HG03520 (cell line): ENCODE data around the gene P2RY11.

Source experiments
- ATAC-seq: cut with Tn5 transposase; IDR thresholded peaks from one replicate; pipeline ENCODE4 v1.9.1; 2021; ENCODE audit warnings: mild to moderate bottlenecking, moderate library complexity; ENCODE audit not compliant: unreplicated experiment

Gene P2RY11, protein sequence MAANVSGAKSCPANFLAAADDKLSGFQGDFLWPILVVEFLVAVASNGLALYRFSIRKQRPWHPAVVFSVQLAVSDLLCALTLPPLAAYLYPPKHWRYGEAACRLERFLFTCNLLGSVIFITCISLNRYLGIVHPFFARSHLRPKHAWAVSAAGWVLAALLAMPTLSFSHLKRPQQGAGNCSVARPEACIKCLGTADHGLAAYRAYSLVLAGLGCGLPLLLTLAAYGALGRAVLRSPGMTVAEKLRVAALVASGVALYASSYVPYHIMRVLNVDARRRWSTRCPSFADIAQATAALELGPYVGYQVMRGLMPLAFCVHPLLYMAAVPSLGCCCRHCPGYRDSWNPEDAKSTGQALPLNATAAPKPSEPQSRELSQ

DNA sequence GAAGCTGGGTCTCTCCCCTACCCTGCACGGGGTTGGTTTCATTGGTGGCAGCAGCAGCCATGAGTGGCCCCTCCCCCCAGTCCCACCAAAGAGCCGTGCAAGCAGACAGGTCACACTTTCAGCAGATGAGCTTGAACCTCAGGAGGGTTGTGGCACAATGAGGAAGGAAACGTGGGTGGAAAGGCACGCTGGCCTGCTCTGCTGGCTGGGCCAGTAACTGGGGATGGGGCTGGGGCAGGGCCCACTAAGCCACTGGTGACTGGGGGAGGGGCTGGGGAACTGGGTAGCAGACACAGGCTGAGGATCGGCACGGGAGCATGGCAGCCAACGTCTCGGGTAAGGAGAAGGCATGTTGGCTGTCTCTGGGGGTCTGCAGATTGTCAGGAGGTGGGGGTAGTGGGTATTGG lies at the start of gene P2RY11:
Gene P2RY11, plus strand, starts transcription at position 289 of the 407 bp plus-strand sequence. Its CDS starts 29 bp downstream, at position 318.
- ATAC-seq, result no peak

DNA sequence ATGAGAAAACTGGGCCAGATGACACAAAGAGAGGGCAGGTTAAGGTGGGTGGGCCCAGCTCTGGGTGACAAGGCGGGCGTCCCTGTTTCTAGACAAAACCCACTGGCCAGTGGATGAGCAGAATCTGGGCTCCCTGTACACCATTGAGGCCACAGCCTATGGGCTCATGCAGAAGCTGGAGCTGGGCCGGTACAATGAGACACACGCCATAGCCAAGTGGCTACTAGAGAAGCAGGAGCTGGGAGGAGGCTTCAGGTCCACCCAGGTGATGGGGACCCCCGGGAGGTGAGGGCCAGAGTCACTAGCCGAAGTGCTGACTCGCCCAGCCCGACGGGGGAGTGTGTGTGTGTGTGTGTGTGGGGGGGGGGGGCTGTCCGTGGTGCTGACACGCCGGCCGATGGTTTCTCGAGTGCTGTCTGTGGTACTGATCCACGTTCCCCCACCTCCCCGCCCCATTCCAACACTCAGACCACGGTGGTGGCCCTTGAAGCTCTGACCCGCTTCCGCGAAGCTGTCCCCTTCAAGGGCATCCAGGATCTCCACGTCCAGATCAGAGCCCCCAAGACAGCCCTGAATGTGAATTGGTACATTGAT lies 49.7 kb upstream of the P2RY11 start:
- ATAC-seq, result no peak

DNA sequence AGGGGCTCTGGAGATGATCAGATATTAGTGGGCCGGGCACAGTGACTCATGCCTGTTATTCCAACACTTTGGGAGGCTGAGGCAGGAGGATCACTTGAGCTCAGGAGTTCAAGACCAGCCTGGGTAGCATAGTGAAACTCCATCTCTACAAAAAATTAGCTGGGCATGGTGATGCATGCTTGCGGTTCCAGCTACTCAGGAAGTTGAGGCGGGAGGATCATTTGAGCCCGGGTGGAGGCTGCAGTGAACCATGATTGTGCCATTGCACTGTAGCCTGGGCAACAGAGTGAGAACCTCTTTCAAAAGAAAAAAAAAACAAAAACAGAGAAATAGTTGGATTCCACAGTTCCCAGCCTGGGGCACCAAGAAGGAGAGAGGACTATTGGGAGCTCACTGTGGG lies 43.3 kb upstream of the P2RY11 start:
- no peak for ATAC-seq

DNA sequence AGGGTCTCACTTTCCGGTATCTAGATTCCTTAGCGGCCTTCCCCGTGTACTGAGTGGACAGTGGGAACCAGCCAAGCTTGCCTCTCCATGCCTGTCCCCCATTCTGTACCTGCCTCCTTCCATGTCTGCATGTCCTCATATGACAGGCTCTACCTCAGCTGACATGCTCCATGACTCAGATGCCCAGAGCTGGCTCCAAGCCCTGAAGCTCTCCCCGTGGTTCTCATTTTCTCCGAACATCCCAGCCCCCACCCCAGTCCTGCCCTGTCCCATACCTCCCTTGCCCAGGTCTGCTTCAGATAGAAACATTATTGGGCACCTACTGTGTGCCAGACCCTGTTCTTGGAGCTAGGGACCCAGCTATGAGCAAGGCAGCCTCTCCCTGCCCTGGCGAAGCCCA lies 42.4 kb upstream of the P2RY11 start:
- no peak for ATAC-seq

DNA sequence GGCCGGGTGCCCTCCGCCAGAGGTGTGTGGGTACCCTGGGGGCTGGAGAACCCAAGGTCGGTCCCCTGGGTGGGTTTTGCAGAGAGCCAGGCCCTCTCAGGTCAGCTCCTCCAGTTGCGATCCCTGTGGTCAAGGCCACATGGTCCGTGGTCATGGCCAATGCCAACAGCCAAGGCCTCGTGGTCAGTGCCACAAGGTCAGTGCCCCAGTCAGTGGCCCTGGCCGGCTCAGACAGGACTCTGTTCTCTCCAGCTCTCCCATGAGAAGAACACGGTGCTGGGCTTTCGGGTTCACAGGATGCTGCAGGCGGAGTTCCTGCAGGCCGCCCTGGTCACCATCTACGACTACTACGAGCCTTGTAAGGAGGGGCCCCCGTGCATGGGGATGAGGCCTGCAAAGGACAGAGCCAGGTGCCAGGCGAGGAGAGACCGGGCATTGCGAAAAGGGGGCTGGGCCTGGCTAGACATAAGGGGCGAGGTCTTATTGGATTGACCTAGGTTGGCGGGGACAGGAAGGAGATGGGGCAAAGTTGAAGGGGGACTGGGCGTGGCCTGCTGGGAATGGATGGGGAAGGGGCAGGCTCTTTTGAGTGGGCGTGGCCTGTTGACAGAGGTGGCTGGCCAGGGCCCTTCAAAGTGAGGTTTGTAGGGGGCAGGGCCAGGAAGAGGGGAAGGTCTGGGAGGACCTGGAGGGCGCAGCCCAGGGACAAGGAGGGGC lies 40.6 kb upstream of the P2RY11 start:
- ATAC-seq, result no peak

DNA sequence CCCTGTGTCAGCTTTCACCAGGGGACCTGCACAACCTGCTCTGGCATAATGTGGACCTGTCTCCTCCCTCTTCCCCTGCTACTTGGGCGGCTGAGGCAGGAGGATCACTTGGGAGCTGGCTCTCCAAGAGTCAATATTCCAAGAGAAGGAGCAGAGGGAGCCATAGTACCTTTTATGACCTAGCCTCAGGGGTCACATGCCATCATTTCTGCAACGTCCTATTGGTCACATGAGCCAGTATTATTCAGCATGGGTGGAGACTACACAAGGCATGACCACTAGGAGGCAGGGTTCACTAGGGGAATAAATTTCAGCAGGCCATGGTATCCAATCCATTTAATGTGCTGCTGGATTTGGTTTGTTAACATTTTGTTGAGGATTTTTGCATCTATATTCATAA lies 37.3 kb upstream of the P2RY11 start:
- no peak for ATAC-seq

DNA sequence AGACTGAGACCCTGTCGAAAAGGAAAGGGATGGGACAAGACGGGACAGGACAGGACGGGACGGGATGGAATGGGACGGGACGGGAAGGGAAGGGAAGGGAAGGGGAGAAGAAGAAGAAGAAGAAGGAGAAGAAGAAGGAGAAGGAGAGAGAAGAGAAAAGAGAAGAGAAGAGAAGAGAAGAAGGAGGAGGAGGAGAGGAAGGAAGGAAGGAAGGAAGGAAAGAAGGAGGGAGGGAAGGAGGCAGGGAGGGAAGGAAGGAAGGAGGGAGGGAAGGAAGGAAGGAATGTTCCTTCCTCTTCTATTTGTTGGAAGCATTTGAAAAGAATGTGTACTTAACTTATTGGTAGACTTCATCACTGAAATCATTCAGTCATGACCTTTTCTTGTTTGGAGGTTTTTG lies 35.0 kb upstream of the P2RY11 start:
- no peak for ATAC-seq

DNA sequence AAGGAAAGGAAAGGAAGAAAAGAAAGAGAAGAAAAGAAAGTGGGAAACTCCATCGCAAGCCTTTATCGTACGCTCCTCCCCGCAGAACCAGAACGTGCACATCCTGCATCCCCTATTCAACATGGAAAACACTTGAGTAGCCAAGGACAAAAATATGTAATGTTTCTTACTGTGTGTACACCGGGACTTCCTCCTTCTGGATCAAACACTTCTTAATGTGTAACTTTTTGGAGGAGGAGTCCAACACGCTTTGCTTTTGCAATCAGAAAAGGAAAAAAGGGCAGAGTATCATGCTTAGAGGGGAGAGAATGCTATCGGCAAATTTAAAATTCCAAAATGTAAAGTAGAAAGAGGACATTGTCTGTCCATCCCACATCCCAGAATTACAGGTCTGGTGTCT lies 33.2 kb upstream of the P2RY11 start:
- ATAC-seq, result no peak

DNA sequence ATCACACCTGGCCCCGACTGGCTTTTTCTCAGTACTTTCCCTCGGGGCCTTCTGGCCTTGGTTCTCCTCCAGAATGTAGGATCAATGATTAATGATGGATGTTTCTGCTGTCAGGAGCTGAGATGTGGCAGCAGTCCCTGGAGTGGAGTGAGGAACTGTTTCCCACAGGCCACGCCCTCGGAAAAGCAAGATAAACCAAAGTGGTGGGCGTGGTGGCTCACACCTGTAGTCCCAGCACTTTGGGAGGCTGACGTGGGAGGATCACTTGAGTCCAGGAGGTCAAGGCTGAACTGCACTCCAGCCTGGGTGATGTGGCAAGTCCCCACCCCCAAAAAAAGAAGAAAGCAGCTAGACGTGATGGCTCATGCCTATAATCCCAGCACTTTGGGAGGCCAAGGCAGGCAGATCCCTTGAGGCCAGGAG lies 32.5 kb upstream of the P2RY11 start:
- ATAC-seq, result no peak

DNA sequence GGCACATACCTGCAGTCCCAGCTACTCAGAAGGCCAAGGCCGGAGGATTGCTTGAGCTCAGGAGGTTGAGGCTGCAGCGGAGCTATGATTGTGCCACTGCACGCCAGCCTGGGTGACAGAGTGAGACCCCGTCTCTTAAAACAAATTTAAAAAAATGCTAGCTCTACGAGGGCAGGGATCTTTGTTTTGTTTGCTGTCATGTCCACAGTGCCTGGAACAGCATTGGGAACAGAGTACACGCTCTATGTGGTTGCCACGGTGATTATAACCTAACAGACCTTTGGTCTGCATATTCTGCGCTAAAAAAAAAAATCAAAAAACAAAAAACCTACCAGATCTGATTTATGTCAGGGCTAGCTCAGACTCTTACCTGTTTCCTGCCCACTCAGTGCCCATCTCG lies 27.6 kb upstream of the P2RY11 start:
- ATAC-seq, result no peak

DNA sequence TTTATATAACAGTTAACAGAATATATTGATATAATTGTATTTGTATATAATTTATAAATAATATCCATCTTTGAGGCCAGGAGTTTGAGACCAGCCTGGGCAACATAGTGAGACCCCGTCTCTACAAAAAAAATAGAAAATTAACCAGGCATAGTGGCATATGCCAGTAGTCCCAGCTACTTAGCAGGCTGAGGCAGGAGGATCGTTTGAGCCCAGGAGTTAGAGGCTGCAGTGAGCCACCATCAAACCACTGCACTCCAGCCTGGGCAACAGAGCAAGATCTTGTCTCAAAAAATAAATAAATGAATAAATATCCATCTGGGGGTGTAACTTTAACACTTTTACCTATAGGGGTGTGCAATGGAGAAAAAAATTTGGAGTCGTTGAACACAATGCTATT lies 26.7 kb upstream of the P2RY11 start:
- no peak for ATAC-seq

DNA sequence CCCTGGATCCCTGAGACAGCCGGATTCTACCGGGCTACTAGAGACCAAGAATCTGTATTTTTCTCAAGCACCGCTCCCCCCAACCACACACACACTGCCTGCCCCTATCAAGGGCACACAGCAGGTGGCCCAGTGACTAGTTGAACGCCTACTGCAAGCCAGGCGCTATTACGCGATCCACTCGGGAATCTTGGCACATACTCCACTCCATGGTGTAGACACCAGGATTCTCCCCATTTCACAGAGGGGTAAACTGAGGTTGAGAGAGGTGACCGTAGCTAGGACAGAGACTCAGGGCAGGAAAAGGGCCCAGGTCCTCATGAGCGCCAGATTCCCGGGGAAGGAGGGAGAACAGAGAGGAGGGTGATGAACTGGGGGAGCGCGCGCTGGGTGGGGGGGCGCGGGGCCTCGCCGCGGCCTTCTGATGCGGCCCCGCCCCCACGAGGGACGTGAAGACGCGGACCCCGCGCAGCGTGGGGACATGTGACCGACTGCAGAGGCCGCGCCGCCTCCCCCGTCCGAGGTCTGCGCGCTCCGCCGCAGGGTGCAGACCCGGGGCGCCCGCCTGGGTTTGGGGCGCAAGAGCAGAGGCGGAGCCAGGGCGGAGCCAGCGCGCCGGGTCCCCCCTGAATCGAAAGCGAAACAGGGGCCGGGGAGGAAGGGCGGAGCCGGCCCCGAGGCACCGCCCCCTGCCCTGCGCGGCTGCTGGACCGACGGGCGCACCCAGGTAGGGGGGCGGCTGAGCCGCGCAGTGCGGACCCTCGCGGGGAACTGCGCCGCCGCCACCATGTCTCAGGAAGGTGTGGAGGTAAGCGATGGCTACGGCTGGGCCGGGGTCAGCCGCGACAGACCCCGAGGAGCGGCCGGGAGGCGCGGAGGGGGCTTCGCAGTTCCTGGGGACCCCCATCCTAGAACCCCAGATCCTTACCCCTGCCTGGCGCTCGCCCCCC lies 25.6 kb upstream of the P2RY11 start, which contains the start of gene SHFL:
Gene SHFL, plus strand, starts transcription at position 677 of the 950 bp plus-strand sequence. Its CDS starts 111 bp downstream, at position 788.
- ATAC-seq, result peak; percentile 76

DNA sequence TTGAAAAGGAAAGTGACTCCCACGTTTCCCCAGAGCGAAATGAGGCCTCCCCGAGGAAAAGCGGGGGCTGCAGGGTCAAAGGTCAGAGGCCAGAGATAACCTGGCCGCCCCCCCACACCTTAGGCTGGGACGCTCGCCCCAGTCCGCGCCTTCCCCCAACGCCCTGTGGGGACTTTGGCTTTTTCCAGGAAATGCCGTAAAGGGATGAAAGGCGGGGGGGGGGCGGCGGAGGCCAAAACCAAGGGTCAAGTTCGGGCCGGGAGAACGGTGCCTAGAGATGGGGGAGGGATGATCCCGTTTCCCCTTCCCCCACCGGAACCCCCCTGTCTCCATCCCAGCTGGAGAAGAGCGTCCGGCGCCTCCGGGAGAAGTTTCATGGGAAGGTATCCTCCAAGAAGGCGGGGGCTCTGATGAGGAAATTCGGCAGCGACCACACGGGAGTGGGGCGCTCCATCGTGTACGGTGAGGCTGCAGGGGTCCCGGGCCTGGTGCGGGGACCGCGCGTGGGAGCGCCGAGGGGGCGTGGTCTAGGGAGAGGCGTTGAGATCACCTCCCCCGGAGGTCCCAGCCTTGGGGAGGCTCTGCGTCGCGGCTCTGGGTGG lies 24.8 kb upstream of the P2RY11 start:
- no peak for ATAC-seq

DNA sequence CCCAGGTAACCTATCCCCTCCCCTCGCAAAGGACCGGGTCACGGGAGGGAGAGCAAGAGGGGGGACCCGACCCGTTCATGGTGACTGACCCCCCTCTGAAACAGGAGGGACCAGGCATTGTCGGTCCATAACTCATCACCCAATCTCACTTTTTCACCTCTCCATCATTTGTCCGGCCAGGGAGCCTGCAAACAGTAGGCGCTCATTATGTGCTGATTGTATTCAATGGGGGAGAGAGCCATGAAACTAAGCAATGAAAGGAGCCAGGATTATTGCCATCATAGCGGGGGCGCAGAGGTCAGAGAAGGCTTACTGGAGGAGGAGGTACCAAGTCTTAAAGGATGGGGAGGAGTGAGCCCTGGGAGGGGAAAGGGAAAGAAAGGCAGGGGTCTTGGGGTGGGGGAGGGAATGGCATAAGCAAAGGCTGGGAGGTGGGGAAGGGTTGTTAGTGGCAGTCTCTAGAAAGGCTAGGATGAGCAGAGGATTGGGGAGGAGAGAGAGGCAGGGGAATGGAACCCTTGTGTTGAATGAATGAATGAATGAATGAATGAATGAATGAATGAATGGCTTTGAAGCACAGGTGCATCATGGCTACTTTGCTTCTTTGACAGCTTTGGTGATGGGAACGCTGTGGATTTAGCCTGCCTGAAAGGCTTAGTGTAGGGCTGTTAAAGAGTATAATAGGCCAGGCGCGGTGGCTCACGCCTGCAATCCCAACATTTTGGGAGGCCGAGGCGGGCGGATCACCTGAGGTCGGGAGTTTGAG lies 24.0 kb upstream of the P2RY11 start:
- ATAC-seq, result no peak

DNA sequence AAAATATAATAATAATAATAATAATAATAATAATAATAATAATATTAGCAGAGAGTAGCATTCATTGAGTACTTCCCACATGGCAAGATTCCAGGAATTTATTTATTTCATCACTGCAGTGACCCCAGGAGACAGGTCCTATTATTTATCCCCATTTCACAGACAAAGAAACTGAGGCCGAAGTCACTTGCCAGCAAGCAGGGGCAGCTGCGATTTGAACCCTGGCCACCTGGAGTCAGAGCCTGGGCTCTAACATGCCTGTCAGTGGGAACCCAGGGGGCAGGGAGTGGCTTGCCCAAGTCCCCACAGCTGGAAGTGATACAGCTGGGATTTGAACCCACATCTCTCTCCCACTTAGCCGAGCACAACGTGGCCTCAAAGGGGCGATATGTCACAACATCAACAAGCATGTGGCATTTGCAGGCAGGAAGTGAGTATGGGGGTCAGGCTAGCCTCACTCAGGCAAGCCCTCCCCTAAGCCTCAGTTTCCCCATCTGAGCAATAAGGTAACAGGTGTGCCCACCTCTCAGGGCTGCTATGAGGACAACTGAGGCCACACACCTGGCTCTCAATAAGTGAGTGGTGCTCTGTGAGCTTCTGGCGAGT lies 22.4 kb upstream of the P2RY11 start:
- no peak for ATAC-seq

DNA sequence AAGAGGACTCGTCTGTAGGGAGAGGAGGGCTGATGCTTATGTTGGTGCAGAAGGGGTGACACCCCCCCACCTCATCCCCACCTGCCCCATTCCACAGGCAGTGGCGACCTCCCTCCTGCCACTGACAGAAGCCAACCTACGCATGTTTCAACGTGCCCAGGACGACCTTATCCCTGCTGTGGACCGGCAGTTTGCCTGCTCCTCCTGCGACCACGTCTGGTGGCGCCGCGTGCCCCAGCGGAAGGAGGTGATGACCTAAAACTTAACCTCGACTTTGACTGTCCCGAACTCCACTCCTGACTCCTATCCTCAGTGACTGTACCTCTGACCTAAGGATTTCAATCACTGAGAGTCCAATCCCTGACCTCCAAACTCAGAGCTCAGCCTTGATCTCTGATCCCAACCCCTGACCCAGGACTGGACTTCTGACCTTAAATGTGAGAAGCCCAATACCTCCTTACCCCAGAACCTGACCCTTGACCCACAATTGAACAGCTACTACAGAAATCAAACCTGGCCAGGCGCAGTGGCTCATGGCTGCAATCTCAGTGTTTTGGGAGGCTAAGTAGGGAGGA lies 21.6 kb upstream of the P2RY11 start:
- ATAC-seq, result no peak

DNA sequence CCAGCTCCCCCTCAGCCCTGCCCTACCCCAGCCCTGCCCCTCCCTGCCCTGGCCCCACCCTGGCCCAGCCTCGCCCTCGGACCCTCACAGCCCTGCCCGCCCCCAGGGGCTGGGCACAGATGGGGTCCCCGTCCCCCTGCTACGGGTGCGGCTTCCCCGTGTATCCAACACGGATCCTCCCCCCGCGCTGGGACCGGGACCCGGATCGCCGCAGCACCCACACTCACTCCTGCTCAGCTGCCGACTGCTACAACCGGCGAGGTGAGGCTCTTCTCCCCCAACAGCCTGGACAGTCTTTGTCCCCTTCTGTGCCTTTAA lies 20.2 kb upstream of the P2RY11 start:
- ATAC-seq, result no peak

DNA sequence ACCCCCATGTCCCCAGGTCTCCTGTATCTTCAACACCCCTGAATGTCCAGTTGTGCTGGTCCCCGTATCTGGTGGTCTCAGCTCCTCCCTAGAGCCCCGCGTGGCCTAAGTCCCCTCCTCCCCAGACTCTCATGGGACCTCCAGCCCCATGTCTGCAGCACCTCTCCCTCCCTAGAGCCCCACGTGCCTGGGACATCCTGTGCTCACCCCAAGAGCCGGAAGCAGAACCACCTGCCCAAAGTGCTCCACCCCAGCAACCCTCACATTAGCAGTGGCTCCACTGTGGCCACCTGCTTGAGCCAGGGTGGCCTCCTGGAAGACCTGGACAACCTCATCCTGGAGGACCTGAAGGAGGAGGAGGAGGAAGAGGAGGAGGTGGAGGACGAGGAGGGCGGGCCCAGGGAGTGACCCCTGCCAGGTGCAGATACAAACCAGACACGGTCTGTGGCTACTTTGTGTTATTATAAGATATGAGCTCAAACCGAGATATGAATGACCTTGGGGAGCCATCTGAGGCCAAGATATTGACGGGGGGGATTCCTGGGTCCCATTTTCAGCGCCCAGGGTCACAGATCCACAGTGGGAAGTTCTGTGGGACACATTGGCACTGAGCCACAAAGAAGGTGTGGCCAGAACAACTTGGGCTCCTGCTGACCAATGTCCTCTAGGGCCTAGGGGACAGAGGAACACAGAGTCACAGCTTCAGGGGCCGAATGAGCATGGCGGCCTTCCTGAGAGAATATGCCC lies 19.4 kb upstream of the P2RY11 start:
- ATAC-seq, result no peak
